Prostate gland (tissue), 2 donors: ENCODE measurements around the gene STXBP3.

Experiments
- POLR2A ChIP-seq: fragments of 450-650 bp; IDR thresholded peaks from one replicate; pipeline ENCODE4 v1.6.1; 2016; ENCODE audit warnings: antibody characterized with exemption, mild to moderate bottlenecking
- POLR2AphosphoS5 ChIP-seq: sonication (generic); formaldehyde crosslinking; IDR thresholded peaks from one replicate; pipeline ENCODE4 v1.6.1; 2017; ENCODE audit warnings: antibody characterized with exemption
- TF ChIP-seq, protein P1 (sequence below), 4 experiments: fragments of 200-600 bp in 2 of 4; fragments of 450-650 bp in 2 of 4; sonication (generic) in 2 of 4; IDR thresholded peaks; 1 replicate in 3 of 4; 2 replicates in 1 of 4; pipeline ENCODE4 v1.5.1; 2016 to 2019; ENCODE audit warnings: antibody characterized with exemption in 4 of 4, mild to moderate bottlenecking in 2 of 4, moderate library complexity in 2 of 4

GRCh38 chr1:108817811-108818210 lies 71.3 kb downstream of the STXBP3 start:
- TF ChIP-seq, protein P1, sequence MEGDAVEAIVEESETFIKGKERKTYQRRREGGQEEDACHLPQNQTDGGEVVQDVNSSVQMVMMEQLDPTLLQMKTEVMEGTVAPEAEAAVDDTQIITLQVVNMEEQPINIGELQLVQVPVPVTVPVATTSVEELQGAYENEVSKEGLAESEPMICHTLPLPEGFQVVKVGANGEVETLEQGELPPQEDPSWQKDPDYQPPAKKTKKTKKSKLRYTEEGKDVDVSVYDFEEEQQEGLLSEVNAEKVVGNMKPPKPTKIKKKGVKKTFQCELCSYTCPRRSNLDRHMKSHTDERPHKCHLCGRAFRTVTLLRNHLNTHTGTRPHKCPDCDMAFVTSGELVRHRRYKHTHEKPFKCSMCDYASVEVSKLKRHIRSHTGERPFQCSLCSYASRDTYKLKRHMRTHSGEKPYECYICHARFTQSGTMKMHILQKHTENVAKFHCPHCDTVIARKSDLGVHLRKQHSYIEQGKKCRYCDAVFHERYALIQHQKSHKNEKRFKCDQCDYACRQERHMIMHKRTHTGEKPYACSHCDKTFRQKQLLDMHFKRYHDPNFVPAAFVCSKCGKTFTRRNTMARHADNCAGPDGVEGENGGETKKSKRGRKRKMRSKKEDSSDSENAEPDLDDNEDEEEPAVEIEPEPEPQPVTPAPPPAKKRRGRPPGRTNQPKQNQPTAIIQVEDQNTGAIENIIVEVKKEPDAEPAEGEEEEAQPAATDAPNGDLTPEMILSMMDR (IDR thresholded peaks at IDR 0.05): no peak
- TF ChIP-seq POLR2AphosphoS5: no peak
- TF ChIP-seq POLR2A: no peak
